Choroid plexus epithelial cell (primary cell): ENCODE measurements around the gene VPS13D.

ENCODE experiments used
- DNase-seq: peaks from one replicate; pipeline ENCODE4 v3.0.0-alpha.2; 2010; ENCODE audit warnings: low read depth
- H3K4me3 ChIP-seq: 2 replicates; pipeline ENCODE4 v1.5.1; 2011; ENCODE audit warnings: low read depth, mild to moderate bottlenecking, control low read depth, low read length, moderate library complexity
- CTCF ChIP-seq: conservative IDR thresholded peaks from 2 replicates; pipeline ENCODE4 v1.5.1; 2011; ENCODE audit warnings: low read depth, mild to moderate bottlenecking, control low read depth, inconsistent platforms, low read length, moderate library complexity

The VPS13D gene

GRCh38 chr1:12485231-12486058, 255.6 kb downstream of the VPS13D start:
- H3K4me3 ChIP-seq = no peak overlapping the region
- no peak for TF ChIP-seq CTCF
- DNase-seq = peak; percentile 46

GRCh38 chr1:12486059-12486341, 256.2 kb downstream of the VPS13D start:
- no peak overlapping the region for H3K4me3 ChIP-seq
- no peak for DNase-seq
- no peak for TF ChIP-seq CTCF

GRCh38 chr1:12486401-12487005, 256.7 kb downstream of the VPS13D start:
- TF ChIP-seq CTCF = peak; percentile 4
- peak; percentile 96 for DNase-seq
- H3K4me3 ChIP-seq = no peak overlapping the region

- no peak overlapping the region for H3K4me3 ChIP-seq
- DNase-seq = no peak
- TF ChIP-seq CTCF = no peak
Measured at GRCh38 chr1:12487520-12487919, 257.7 kb downstream of the VPS13D start.

- no peak for DNase-seq
- H3K4me3 ChIP-seq = no peak overlapping the region
- TF ChIP-seq CTCF = no peak
Measured at GRCh38 chr1:12488666-12489354, 259.0 kb downstream of the VPS13D start.

- no peak for DNase-seq
- no peak overlapping the region for H3K4me3 ChIP-seq
- TF ChIP-seq CTCF = no peak
Measured at GRCh38 chr1:12490532-12491142, 260.8 kb downstream of the VPS13D start.
